OCI-LY3 (cell line): Measurements from ENCODE around the gene THRA.

ENCODE experiments used
- CTCF ChIP-seq: fragments of 200-600, 300-600 bp; sonication (generic); IDR thresholded peaks from 2 replicates; pipeline ENCODE4 v1.5.1; 2014; ENCODE audit warnings: antibody characterized with exemption, low read length, low read depth
- EZH2phosphoT487 ChIP-seq: fragments of 200-600 bp; shearing (Covaris generic); IDR thresholded peaks from 2 replicates; pipeline ENCODE4 v1.6.1; 2018; ENCODE audit warnings: antibody characterized with exemption, mixed run types, low read depth

- TF ChIP-seq CTCF (no peak), EZH2phosphoT487 (no peak)
These were observed 42.1 kb downstream of the THRA start for GRCh38 chr17:40104594-40105486.
